B cell (primary cell): ENCODE measurements around the gene CRNN. TPM values are rescaled to one million over a fixed set of nuclear protein-coding genes. Genes with fewer than 3 reads are reported as not detected.
A peak's percentile ranks its signal among the peaks of the same experiment; 100 is the strongest.

Experiments used
- ATAC-seq: fragments of 200-7000 bp; cut with Tn5 transposase; one replicate; pipeline ENCODE4 v1.10.0; 2021; ENCODE audit warnings: low read depth, mild to moderate bottlenecking, moderate number of reproducible peaks, moderate library complexity
- CTCF ChIA-PET: fragments of 350-600 bp; sonication (Branson Sonifier 250); formaldehyde crosslinking; loops from one replicate; lab custom pipeline; 2021; ENCODE audit warnings: antibody characterized with exemption, inconsistent platforms; lab: Charles Lee
- POLR2A ChIA-PET: fragments of 350-600 bp; sonication (Branson Sonifier 250); formaldehyde crosslinking; loops from one replicate; lab custom pipeline; 2021; ENCODE audit warnings: antibody characterized with exemption; lab: Charles Lee
- DNase-seq: peaks from one replicate; pipeline ENCODE4 v3.0.0; 2013
- H2AFZ ChIP-seq: 2 replicates; pipeline ENCODE4 v1.6.1; 2012; ENCODE audit warnings: mild to moderate bottlenecking, low read depth, low read length; ENCODE audit not compliant: insufficient read depth, poor library complexity, severe bottlenecking
- H3K27ac ChIP-seq, 2 donors: 1 replicate in 1 of 2; 2 replicates in 1 of 2; pipeline ENCODE4 v1.5.1; 2012 to 2013; ENCODE audit warnings: low read length in 2 of 2, mild to moderate bottlenecking in 2 of 2, moderate library complexity in 1 of 2
- H3K27me3 ChIP-seq, 4 experiments: fragments of 200-600 bp in 1 of 4; sonication (generic) in 1 of 4; replicated peaks in 1 of 4; 1 replicate in 2 of 4; 2 replicates in 2 of 4; pipeline versions ENCODE4 v1.6.1 to v1.7.0; 2013 to 2016; ENCODE audit warnings: low read length in 3 of 4, mild to moderate bottlenecking in 2 of 4, mixed read lengths in 1 of 4, moderate library complexity in 1 of 4; ENCODE audit not compliant: insufficient read depth in 4 of 4, control insufficient read depth in 3 of 4; ENCODE audit errors: control extremely low read depth in 1 of 4
- H3K36me3 ChIP-seq, 2 experiments: replicated peaks in 1 of 2; 1 replicate in 1 of 2; 2 replicates in 1 of 2; pipeline versions ENCODE4 v1.6.1 to v1.7.1; 2013; ENCODE audit warnings: low read length in 1 of 2; ENCODE audit not compliant: insufficient read depth in 2 of 2, control insufficient read depth in 1 of 2; ENCODE audit errors: control extremely low read depth in 1 of 2, extremely low read depth in 1 of 2
- H3K4me1 ChIP-seq, 2 donors: fragments of 200-600 bp in 1 of 2; sonication (generic) in 1 of 2; 1 replicate in 1 of 2; 2 replicates in 1 of 2; pipeline versions ENCODE4 v1.5.1 to v1.6.1; 2013 to 2017; ENCODE audit warnings: low read length in 2 of 2; ENCODE audit not compliant: control insufficient read depth in 2 of 2, insufficient read depth in 2 of 2
- H3K4me2 ChIP-seq: replicated peaks from 2 replicates; pipeline ENCODE3; 2012; ENCODE audit warnings: mild to moderate bottlenecking, low read depth, low read length; ENCODE audit not compliant: poor library complexity, severe bottlenecking
- H3K4me3 ChIP-seq, 5 experiments: fragments of 200-600 bp in 1 of 5; sonication (generic) in 1 of 5; 1 replicate in 3 of 5; 2 replicates in 2 of 5; pipeline versions ENCODE4 v1.5.1 to v1.7.0; 2011 to 2016; ENCODE audit warnings: low read length in 4 of 5, mild to moderate bottlenecking in 4 of 5, low read depth in 2 of 5, control low read depth in 1 of 5, moderate library complexity in 1 of 5; ENCODE audit not compliant: insufficient read depth in 1 of 5; ENCODE audit errors: control extremely low read depth in 1 of 5, extremely low read depth in 1 of 5
- H3K79me2 ChIP-seq: fragments of 200-600 bp; sonication (generic); one replicate; pipeline ENCODE4 v1.6.0; 2016; ENCODE audit warnings: low read length; ENCODE audit not compliant: control insufficient read depth, insufficient read depth
- H3K9ac ChIP-seq: fragments of 200-600 bp; sonication (generic); 2 replicates; pipeline ENCODE4 v1.6.1; 2017; ENCODE audit warnings: mild to moderate bottlenecking, low read length, moderate library complexity
- H3K9me3 ChIP-seq, 3 donors: one replicate each; pipeline versions ENCODE4 v1.6.1 to v1.7.1; 2013; ENCODE audit warnings: low read length in 2 of 3; ENCODE audit not compliant: control insufficient read depth in 2 of 3, insufficient read depth in 1 of 3; ENCODE audit errors: control extremely low read depth in 1 of 3
- H4K20me1 ChIP-seq: 2 replicates; pipeline ENCODE4 v1.6.0; 2012; ENCODE audit warnings: mild to moderate bottlenecking, low read length; ENCODE audit not compliant: insufficient read depth, control insufficient read depth, poor library complexity, severe bottlenecking
- H3K27ac Mint-ChIP-seq: one replicate; pipeline ENCODE4 v1.8.0; 2021; ENCODE audit warnings: mixed read lengths
- H3K27me3 Mint-ChIP-seq: one replicate; pipeline ENCODE4 v1.8.0; 2021; ENCODE audit warnings: mixed read lengths
- H3K4me1 Mint-ChIP-seq: one replicate; pipeline ENCODE4 v1.8.0; 2021; ENCODE audit warnings: mixed read lengths
- H3K4me3 Mint-ChIP-seq: one replicate; pipeline ENCODE4 v1.8.0; 2021; ENCODE audit warnings: mixed read lengths
- H3K9me3 Mint-ChIP-seq: one replicate; pipeline ENCODE4 v1.8.0; 2022; ENCODE audit warnings: mixed read lengths; ENCODE audit not compliant: insufficient read depth
- CTCF ChIP-seq: fragments of 200-600 bp; IDR thresholded peaks from one replicate; pipeline ENCODE4 v1.8.0; 2022; ENCODE audit warnings: antibody characterized with exemption, mild to moderate bottlenecking
- EZH2 ChIP-seq: IDR thresholded peaks from 2 replicates; pipeline ENCODE4 v1.6.1; 2012; ENCODE audit warnings: borderline replicate concordance, low read depth, mild to moderate bottlenecking, moderate library complexity, low read length; ENCODE audit not compliant: insufficient read depth, poor library complexity, severe bottlenecking
- WGBS: methylation state at CpG from one replicate; pipeline ENCODE4 v1.1.5; 2013; ENCODE audit warnings: missing lambda C conversion rate; ENCODE audit not compliant: insufficient coverage; 5-methylcytosine and 5-hydroxymethylcytosine counted together
- intact Hi-C: fragments of 100-400 bp; cut with micrococcal nuclease; formaldehyde crosslinking; loops from one replicate; pipeline ENCODE4 v1.10.0; 2022
- polyA plus RNA-seq: library from polyadenylated mRNA; depleted of rRNA; stranded (reverse); fragments of >200 nt; gene quantifications from 2 replicates; pipeline ENCODE4 v1.2.3, GENCODE V29; 2012
- total RNA-seq, 2 donors: library from RNA; stranded (reverse); fragments of 120-200 nt in 1 of 2; gene quantifications; 1 replicate in 1 of 2; 2 replicates in 1 of 2; pipeline versions ENCODE4 v1.2.3 to v1.2.4, GENCODE V29; 2013 to 2022

Gene CRNN
- total and polyA plus RNA-seq, 2 donors (not counting 1 experiment from before 2014, with no cell fraction given) = not detected

DNA sequence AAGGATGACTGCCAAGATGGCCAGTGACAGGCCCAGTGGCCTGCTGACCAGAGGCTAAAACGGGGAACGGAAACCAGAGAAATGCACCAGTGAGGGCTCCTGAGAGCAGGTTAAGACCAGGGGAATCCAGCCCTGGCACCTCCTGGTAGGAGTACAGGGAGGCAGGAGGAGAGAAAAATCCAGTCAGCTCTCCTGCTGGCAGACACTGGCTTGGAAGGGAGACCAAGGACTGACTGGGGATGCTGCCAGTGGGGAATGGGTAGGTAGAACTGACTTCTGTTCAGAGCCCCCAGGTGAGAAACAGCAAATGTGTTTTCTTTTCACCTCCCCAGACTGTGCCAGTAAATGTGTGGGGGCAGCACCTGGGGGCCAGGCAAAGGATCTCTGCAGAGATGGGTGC, 27.7 kb upstream of the CRNN start:
- H3K27me3 ChIP-seq = peaks cover 0 to 12% (median 0%) of the 10 kb centered on the region in 4 experiments
- peaks cover 2% of the 10 kb centered on the region for H3K4me1 Mint-ChIP-seq
- peaks cover 0 to 3% of the 10 kb centered on the region in 2 donors for H3K4me1 ChIP-seq
- no peak overlapping the region for H3K9ac ChIP-seq
- peaks cover 19% of the 10 kb centered on the region for H3K27me3 Mint-ChIP-seq
- CTCF ChIA-PET = interaction anchor here (0.7 to 3.8 kb wide), 10 partner anchors 7 to 256 kb away, joined by 3 to 39 read pairs (median 5); no protein-coding TSS in a partner anchor
- WGBS = 98% methylated on average over 2 of the region's 2 CpGs
- no peaks in the 10 kb centered on the region for H3K9me3 ChIP-seq
- H3K4me2 ChIP-seq = no peak overlapping the region
- no peak overlapping the region for H3K4me3 Mint-ChIP-seq
- DNase-seq = no peak
- no peak overlapping the region for H2AFZ ChIP-seq
- no peak for ATAC-seq
- TF ChIP-seq EZH2 = no peak
- TF ChIP-seq CTCF = no peak
- POLR2A ChIA-PET = no interaction called here
- no peaks in the 10 kb centered on the region for H3K9me3 Mint-ChIP-seq
- no peak overlapping the region for H3K4me3 ChIP-seq
- no peaks in the 10 kb centered on the region for H3K79me2 ChIP-seq
- intact Hi-C loops = loop anchor here (1.0 to 2.0 kb wide), 2 partner anchors 253 to 389 kb away; no protein-coding TSS in a partner anchor
- peak overlapping the region; percentile 57 for H3K27ac Mint-ChIP-seq
- H3K27ac ChIP-seq = no peak overlapping the region
- no peaks in the 10 kb centered on the region for H3K36me3 ChIP-seq
- no peaks in the 10 kb centered on the region for H4K20me1 ChIP-seq

GRCh38 chr1:152440635-152441471, 26.8 kb upstream of the CRNN start:
- DNase-seq (peak; percentile 78), ATAC-seq (peak; percentile 95)
- ChIA-PET POLR2A (no interaction called here), CTCF (interaction anchor here (0.7 to 3.8 kb wide), 13 partner anchors 8 to 255 kb away, joined by 3 to 39 read pairs (median 5); partner anchors contain the start of gene CRNN)
- no peak overlapping the region for H3K4me3 Mint-ChIP-seq
- Histone ChIP-seq H3K36me3 (no peaks in the 10 kb centered on the region), H3K27me3 (peaks cover 0 to 19% (median 3%) of the 10 kb centered on the region in 4 experiments), H3K27ac (no peak overlapping the region), H3K79me2 (no peaks in the 10 kb centered on the region), H3K9ac (no peak overlapping the region), H4K20me1 (no peaks in the 10 kb centered on the region), H3K4me3 (no peak overlapping the region), H3K4me2 (no peak overlapping the region), H3K4me1 (peaks cover 0 to 3% of the 10 kb centered on the region in 2 donors), H3K9me3 (no peaks in the 10 kb centered on the region), H2AFZ (peak overlapping the region; percentile 53)
- WGBS = 36% methylated on average over 12 of the region's 17 CpGs
- peaks cover 2% of the 10 kb centered on the region for H3K4me1 Mint-ChIP-seq
- no peak overlapping the region for H3K27ac Mint-ChIP-seq
- H3K27me3 Mint-ChIP-seq = peaks cover 28% of the 10 kb centered on the region
- TF ChIP-seq CTCF = peak; percentile 79
- no peak for TF ChIP-seq EZH2
- intact Hi-C loops = loop anchor here (1.0 to 2.0 kb wide), 3 partner anchors 20 to 388 kb away; no protein-coding TSS in a partner anchor
- no peaks in the 10 kb centered on the region for H3K9me3 Mint-ChIP-seq
